GM12878 (cell line): Measurements from ENCODE around the gene TRPC4.

Experiments
- RFX5 ChIP-seq: IDR thresholded peaks from 2 replicates; pipeline ENCODE4 v1.6.1; 2011; ENCODE audit warnings: low read depth, low read length, improper control_type of control experiment
- YBX1 ChIP-seq: fragments of 450-650 bp; IDR thresholded peaks from 2 replicates; pipeline ENCODE4 v1.6.1; 2016; ENCODE audit warnings: antibody characterized with exemption
- ZNF274 ChIP-seq: IDR thresholded peaks from one replicate; pipeline ENCODE4 v1.8.0; 2011; ENCODE audit not compliant: insufficient read length, insufficient read depth
- ZZZ3 ChIP-seq: IDR thresholded peaks from 2 replicates; pipeline ENCODE4 v1.6.1; 2011; ENCODE audit warnings: low read depth; ENCODE audit not compliant: control insufficient read depth, insufficient read length

DNA sequence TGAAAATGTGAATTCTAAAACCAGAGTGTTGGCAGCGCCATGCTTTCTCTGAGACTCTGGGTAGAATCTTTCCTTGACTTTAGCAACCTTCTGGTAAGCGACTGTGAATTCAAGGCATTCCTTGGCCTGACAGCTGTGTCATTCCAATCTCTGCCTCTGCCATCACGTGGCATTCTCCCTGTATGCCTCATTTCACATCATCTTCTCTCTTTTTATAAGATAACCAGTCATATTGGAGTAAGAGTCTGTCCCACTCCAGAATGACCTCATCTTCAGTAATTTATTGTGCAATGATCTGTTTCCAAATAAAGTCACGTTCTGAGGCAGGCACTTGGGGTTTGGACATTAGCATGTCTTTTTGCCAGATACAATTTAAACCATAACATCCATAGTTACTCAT is 167.6 kb downstream of the TRPC4 start:
- no peak for TF ChIP-seq RFX5
- no peak for TF ChIP-seq YBX1
- no peak for TF ChIP-seq ZZZ3
- TF ChIP-seq ZNF274 = no peak
